ENCODE measurements around the gene NANOS1. TPM values are rescaled to one million over a fixed set of nuclear protein-coding genes. Genes with fewer than 3 reads are reported as not detected.

Gene NANOS1
- total and polyA plus RNA-seq, 2 experiments from 2014 or later, result 1.6 to 2.9 TPM

GRCh38 chr10:119025336-119025735 lies 4.2 kb upstream of the NANOS1 start:
- Histone ChIP-seq H3K4me1 (ENCODE audit: insufficient read depth) (peaks cover 16% of the 10 kb centered on the region), H3K4me3 (no peak overlapping the region), H3F3A (replicated peaks; ENCODE audit: low read depth) (peaks cover 5% of the 10 kb centered on the region; the same call in 1 of the 2 replicates), H4K20me1 (replicated peaks; ENCODE audit: insufficient read depth) (no peaks in the 10 kb centered on the region), H3K4me2 (no peak overlapping the region), H2AFZ (no peak overlapping the region), H3K36me3 (ENCODE audit: insufficient read depth) (no peaks in the 10 kb centered on the region), H3K27me3 (ENCODE audit: insufficient read depth) (0 out of 2 replicates have a peak, but pooled peaks cover 5% of the 10 kb centered on the region), H3K9me2 (ENCODE audit: insufficient read depth) (no peaks in the 10 kb centered on the region), H3K27ac (ENCODE audit: low read depth) (no peak overlapping the region), H3K79me2 (replicated peaks; ENCODE audit: insufficient read depth) (no peaks in the 10 kb centered on the region)
- TF ChIP-seq EZH2phosphoT487 (IDR thresholded peaks at IDR 0.05; ENCODE audit: unreplicated experiment) (no peak), EZH2 (IDR thresholded peaks at IDR 0.05; ENCODE audit: low read depth, unreplicated experiment) (no peak), REST (IDR thresholded peaks at IDR 0.05; ENCODE audit: unreplicated experiment) (no peak), ZNF331 (CRISPR knock-in tag; IDR thresholded peaks at IDR 0.05; ENCODE audit: low read depth) (no peak), STAT1 (IDR thresholded peaks at IDR 0.05; ENCODE audit: unreplicated experiment) (no peak), ZNF114 (CRISPR knock-in tag; IDR thresholded peaks at IDR 0.05) (no peak), CREB1 (CRISPR knock-in tag; IDR thresholded peaks at IDR 0.05; ENCODE audit: low read depth) (no peak), ETS1 (IDR thresholded peaks at IDR 0.05) (no peak), ZNF462 (CRISPR knock-in tag; IDR thresholded peaks at IDR 0.05) (no peak), JUNB (IDR thresholded peaks at IDR 0.05; ENCODE audit: unreplicated experiment) (no peak), CTCF (conservative IDR thresholded peaks at IDR 0.05; ENCODE audit: low read depth in 2 of 2) (no peak; a peak in 1 of 4 replicates), POLR2AphosphoS5 (IDR thresholded peaks at IDR 0.05; ENCODE audit: low read depth) (no peak), NANOG (IDR thresholded peaks at IDR 0.05; ENCODE audit: borderline replicate concordance) (no peak)
- no peaks in the 10 kb centered on the region for H3K9me3 Mint-ChIP-seq
- H3K36me3 Mint-ChIP-seq (ENCODE audit: low read depth), result no peaks in the 10 kb centered on the region
- ATAC-seq, result no peak
- H3K27me3 Mint-ChIP-seq (ENCODE audit: insufficient read depth, low read depth, poor library complexity), result peaks cover 16% of the 10 kb centered on the region
- H3K4me3 Mint-ChIP-seq, result no peak overlapping the region
- H3K4me1 Mint-ChIP-seq, result peaks cover 24% of the 10 kb centered on the region; the same call in 2 of the 3 replicates
- H3K27ac Mint-ChIP-seq, result no peak overlapping the region
- no peak for DNase-seq (ENCODE audit: low spot score)

Data from GM23338 (cell line).